ENCODE results near the gene GDF7.

The GDF7 gene

GRCh38 chr2:20638646-20639430, 28.1 kb upstream of the GDF7 start:
- H3K4me3 ChIP-seq (ENCODE audit: low read depth, low read length), result no peak overlapping the region
- no peak for TF ChIP-seq CTCF (IDR thresholded peaks at IDR 0.05; ENCODE audit: borderline replicate concordance, insufficient read depth, low read depth, low read length)

GRCh38 chr2:20640411-20641122, 26.4 kb upstream of the GDF7 start:
- H3K4me3 ChIP-seq (ENCODE audit: low read depth, low read length), result no peak overlapping the region
- no peak for TF ChIP-seq CTCF (IDR thresholded peaks at IDR 0.05; ENCODE audit: borderline replicate concordance, insufficient read depth, low read depth, low read length)

DNA sequence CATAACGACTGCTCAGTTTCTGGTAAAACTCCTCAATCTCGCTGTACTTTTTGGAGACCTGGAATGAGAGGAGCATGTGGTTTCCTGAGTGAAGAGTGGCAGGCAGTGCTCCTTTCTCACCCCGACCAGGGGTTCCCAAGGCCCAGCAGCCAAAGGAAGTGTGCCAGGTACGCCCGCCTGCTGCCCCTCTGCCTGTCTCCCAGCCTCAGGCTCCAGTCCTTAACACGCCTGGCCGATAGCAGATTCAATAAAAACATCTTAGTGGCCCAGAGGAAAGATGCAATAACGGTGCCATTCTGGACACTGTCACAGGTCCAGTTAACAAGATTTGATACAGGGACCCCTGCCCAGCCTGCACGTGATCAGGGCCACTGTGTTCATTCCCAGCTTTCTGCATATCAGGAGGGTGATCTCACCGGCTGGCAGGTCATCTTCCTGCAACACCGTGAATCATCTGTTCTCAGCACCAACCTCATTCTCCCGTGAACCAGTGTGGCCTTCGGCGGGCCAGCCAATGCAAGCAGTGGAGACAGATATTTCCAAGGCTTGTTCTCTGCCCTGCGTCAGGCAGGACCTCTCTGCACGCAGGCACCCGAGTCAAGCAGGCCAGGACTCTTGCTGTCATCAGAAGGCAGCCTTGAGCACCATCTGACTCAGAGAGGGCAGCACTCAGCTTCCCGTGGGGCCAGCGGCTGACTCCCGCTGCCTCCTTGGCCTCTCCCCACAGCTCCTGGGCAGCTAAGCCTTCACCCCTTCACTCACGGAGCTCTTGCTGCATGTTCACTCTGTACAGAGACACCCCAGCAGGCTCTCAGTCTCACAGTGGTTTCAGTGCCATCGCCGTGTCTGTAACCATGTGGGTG, 25.6 kb upstream of the GDF7 start:
- no peak for TF ChIP-seq CTCF (IDR thresholded peaks at IDR 0.05; ENCODE audit: borderline replicate concordance, insufficient read depth, low read depth, low read length)

GRCh38 chr2:20642055-20642971, 24.6 kb upstream of the GDF7 start:
- peak; percentile 99 for TF ChIP-seq CTCF (IDR thresholded peaks at IDR 0.05; ENCODE audit: borderline replicate concordance, insufficient read depth, low read depth, low read length)
- no peak overlapping the region for H3K4me3 ChIP-seq (ENCODE audit: low read depth, low read length)

More for the DNA sequence above, 25.6 kb upstream of the GDF7 start:
- H3K4me3 ChIP-seq (ENCODE audit: low read depth, low read length), result no peak overlapping the region

GRCh38 chr2:20643060-20643459, 23.9 kb upstream of the GDF7 start:
- no peak overlapping the region for H3K4me3 ChIP-seq (ENCODE audit: low read depth, low read length)
- TF ChIP-seq CTCF (IDR thresholded peaks at IDR 0.05; ENCODE audit: borderline replicate concordance, insufficient read depth, low read depth, low read length), result no peak

- TF ChIP-seq CTCF (IDR thresholded peaks at IDR 0.05; ENCODE audit: borderline replicate concordance, insufficient read depth, low read depth, low read length), result no peak
Measured at GRCh38 chr2:20643826-20644225, 23.1 kb upstream of the GDF7 start.

More at GRCh38 chr2:20643826-20644225, 23.1 kb upstream of the GDF7 start:
- H3K4me3 ChIP-seq (ENCODE audit: low read depth, low read length), result no peak overlapping the region
